Aorta (tissue), 4 donors: Measurements from ENCODE around the gene MT1X. TPM values are rescaled to one million over a fixed set of nuclear protein-coding genes. Genes with fewer than 3 reads are reported as not detected.

Experiments
- polyA plus RNA-seq, 2 donors: library from polyadenylated mRNA; stranded (reverse); fragments of 200-250 nt; gene quantifications; one replicate each; pipeline ENCODE4 v1.2.3, GENCODE V29; 2013
- total RNA-seq, 2 donors: library from RNA; stranded (reverse); fragmentation: NEBNext Ultra II Directional; extraction: Animal tissue kit (Norgen Biotek cat#: 25700); gene quantifications; one replicate each; pipeline ENCODE4 v1.2.1, GENCODE V29; 2021
- donor health status: healthy with polysubstance abuse.
- donor health status: Bipolar disorder and iron deficiency.
- donor health status: DM: no; HTN: no; CAD: no.
- donor health status: DM: yes; HTN: yes; CAD: no.

The MT1X gene
- total and polyA plus RNA-seq, 4 donors = 62.0 to 1,132 (median 418) TPM

Other genes with a start within 250 kb of the MT1X start
- gene NUDT21, start 231.1 kb upstream of the MT1X start, total RNA-seq = 10 to 100 TPM; 72.6 to 79.3 TPM
- 10 to 100 TPM; 21.0 to 31.8 TPM for gene NUDT21, start 231.1 kb upstream of the MT1X start, polyA plus RNA-seq
- gene OGFOD1, start 230.9 kb upstream of the MT1X start, total RNA-seq = 10 to 100 TPM; 30.7 to 33.5 TPM
- 10 to 100 TPM; 18.5 to 21.0 TPM for gene OGFOD1, start 230.9 kb upstream of the MT1X start, polyA plus RNA-seq
- 10 to 100 TPM; 40.3 to 41.0 TPM for gene BBS2, start 162.4 kb upstream of the MT1X start, total RNA-seq
- gene BBS2, start 162.4 kb upstream of the MT1X start, polyA plus RNA-seq = 100 to 1,000 TPM in 1 of 2 donors, 10 to 100 TPM in 1; 32.3 to 125 TPM
- gene MT4, start 117.4 kb upstream of the MT1X start, total RNA-seq = not detected
- gene MT4, start 117.4 kb upstream of the MT1X start, polyA plus RNA-seq = not detected
- gene MT3, start 92.9 kb upstream of the MT1X start, total RNA-seq = 1 to 10 TPM in 1 of 2 donors, not detected in 1; 1.6 TPM
- gene MT3, start 92.9 kb upstream of the MT1X start, polyA plus RNA-seq = not detected
- gene MT2A, start 73.9 kb upstream of the MT1X start, total RNA-seq = 1,000 to 10,000 TPM in 1 of 2 donors, 100 to 1,000 TPM in 1; 146 to 1,375 TPM
- gene MT2A, start 73.9 kb upstream of the MT1X start, polyA plus RNA-seq = 1,000 to 10,000 TPM in 1 of 2 donors, 100 to 1,000 TPM in 1; 320 to 1,681 TPM
- 100 to 1,000 TPM in 1 of 2 donors, 10 to 100 TPM in 1; 47.8 to 355 TPM for gene MT1E, start 56.7 kb upstream of the MT1X start, total RNA-seq
- 100 to 1,000 TPM; 185 to 606 TPM for gene MT1E, start 56.7 kb upstream of the MT1X start, polyA plus RNA-seq
- 100 to 1,000 TPM in 1 of 2 donors, 10 to 100 TPM in 1; 11.8 to 129 TPM for gene MT1M, start 49.8 kb upstream of the MT1X start, total RNA-seq
- gene MT1M, start 49.8 kb upstream of the MT1X start, polyA plus RNA-seq = 10 to 100 TPM; 40.1 to 72.2 TPM
- gene MT1A, start 43.8 kb upstream of the MT1X start, total RNA-seq = 10 to 100 TPM in 1 of 2 donors, 1 to 10 TPM in 1; 4.6 to 82.2 TPM
- gene MT1A, start 43.8 kb upstream of the MT1X start, polyA plus RNA-seq = 10 to 100 TPM in 1 of 2 donors, 1 to 10 TPM in 1; 7.0 to 16.2 TPM
- not detected for gene MT1B, start 30.6 kb upstream of the MT1X start, total RNA-seq
- not detected for gene MT1B, start 30.6 kb upstream of the MT1X start, polyA plus RNA-seq
- gene MT1F, start 24.5 kb upstream of the MT1X start, total RNA-seq = 10 to 100 TPM; 14.4 to 19.1 TPM
- 10 to 100 TPM in 1 of 2 donors, 1 to 10 TPM in 1; 9.0 to 81.1 TPM for gene MT1F, start 24.5 kb upstream of the MT1X start, polyA plus RNA-seq
- 10 to 100 TPM in 1 of 2 donors, 1 to 10 TPM in 1; 5.3 to 49.1 TPM for gene MT1G, start 14.4 kb upstream of the MT1X start, total RNA-seq
- 100 to 1,000 TPM in 1 of 2 donors, 10 to 100 TPM in 1; 13.9 to 118 TPM for gene MT1G, start 14.4 kb upstream of the MT1X start, polyA plus RNA-seq
- gene MT1H, start 12.7 kb upstream of the MT1X start, total RNA-seq = 1 to 10 TPM in 1 of 2 donors, not detected in 1; 1.6 TPM
- 10 to 100 TPM in 1 of 2 donors, 1 to 10 TPM in 1; 3.0 to 12.6 TPM for gene MT1H, start 12.7 kb upstream of the MT1X start, polyA plus RNA-seq
- 10 to 100 TPM; 53.7 to 57.5 TPM for gene NUP93, start 47.7 kb downstream of the MT1X start, total RNA-seq
- 10 to 100 TPM; 32.9 to 33.8 TPM for gene NUP93, start 47.7 kb downstream of the MT1X start, polyA plus RNA-seq
- gene SLC12A3, start 182.7 kb downstream of the MT1X start, total RNA-seq = not detected
- not detected for gene SLC12A3, start 182.7 kb downstream of the MT1X start, polyA plus RNA-seq
- gene HERPUD1, start 249.7 kb downstream of the MT1X start, total RNA-seq = 100 to 1,000 TPM; 152 to 173 TPM
- 10 to 100 TPM; 52.5 to 64.1 TPM for gene HERPUD1, start 249.7 kb downstream of the MT1X start, polyA plus RNA-seq